Kidney (tissue), 14 donors: ENCODE measurements around the gene PCDHGA1. TPM values are rescaled to one million over a fixed set of nuclear protein-coding genes. Genes with fewer than 3 reads are reported as not detected.
"Not testable (repeated sequence)": the region's sequence is repeated elsewhere in the genome, so short reads cannot be mapped to it uniquely, and the experiment has no call there.

Experiments used
- DNase-seq, 5 donors: peaks; one replicate each; pipeline ENCODE4 v3.0.0-alpha.2; 2013 to 2020
- FAIRE-seq: peaks from 2 replicates; lab custom pipeline; 2012; peaks lifted over from hg19 to GRCh38; lab: Jason Lieb, UNC
- H3K27ac ChIP-seq, 2 donors: one replicate each; pipeline ENCODE4 v1.7.0; 2013; ENCODE audit warnings: low read depth in 2 of 2, low read length in 2 of 2, inconsistent platforms in 1 of 2
- H3K27me3 ChIP-seq: one replicate; pipeline ENCODE4 v1.7.1; 2013; ENCODE audit warnings: low read length, inconsistent platforms; ENCODE audit not compliant: control insufficient read depth, insufficient read depth
- H3K36me3 ChIP-seq, 3 donors: one replicate each; pipeline versions ENCODE4 v1.7.0 to v1.7.1; 2013; ENCODE audit warnings: low read length in 3 of 3, control low read depth in 1 of 3, inconsistent platforms in 1 of 3; ENCODE audit not compliant: insufficient read depth in 3 of 3, control insufficient read depth in 2 of 3
- H3K4me1 ChIP-seq, 3 donors: one replicate each; pipeline versions ENCODE4 v1.7.0 to v1.7.1; 2013; ENCODE audit warnings: low read length in 3 of 3, inconsistent platforms in 1 of 3, low read depth in 1 of 3; ENCODE audit not compliant: control insufficient read depth in 2 of 3, insufficient read depth in 2 of 3
- H3K4me3 ChIP-seq, 3 donors: one replicate each; pipeline versions ENCODE4 v1.7.0 to v1.8.1; 2013; ENCODE audit warnings: low read length in 3 of 3, control low read depth in 1 of 3, inconsistent platforms in 1 of 3
- H3K9ac ChIP-seq, 3 donors: one replicate each; pipeline versions ENCODE4 v1.7.0 to v1.7.1; 2013; ENCODE audit warnings: low read length in 3 of 3, control low read depth in 1 of 3, inconsistent platforms in 1 of 3
- H3K9me3 ChIP-seq, 3 donors: one replicate each; pipeline versions ENCODE4 v1.7.0 to v1.7.1; 2013; ENCODE audit warnings: low read length in 3 of 3, control low read depth in 1 of 3, inconsistent platforms in 1 of 3; ENCODE audit not compliant: control insufficient read depth in 2 of 3, insufficient read depth in 1 of 3
- intact Hi-C: fragments of 100-400 bp; cut with DNase I; formaldehyde crosslinking; loops from one replicate; pipeline ENCODE4 v1.11.1; 2022
- polyA plus RNA-seq: library from polyadenylated mRNA; stranded (reverse); fragments of 350-450 nt; fragmentation: Illumina TruSeq; extraction: RNeasy Lipid Tissue Mini Kit (QIAGEN cat#74804); gene quantifications from one replicate; pipeline ENCODE4 v1.2.3, GENCODE V29; 2014; ENCODE audit warnings: low read depth, low replicate concordance; ENCODE audit not compliant: insufficient read depth
- total RNA-seq: library from RNA; stranded (reverse); fragmentation: NEBNext Ultra II Directional; extraction: Animal tissue kit (Norgen Biotek cat#: 25700); gene quantifications from one replicate; pipeline ENCODE4 v1.2.1, GENCODE V29; 2021
- TF ChIP-seq, protein P1 (sequence below): IDR thresholded peaks from 3 replicates; pipeline ENCODE4 v1.5.1; 2012; ENCODE audit warnings: mild to moderate bottlenecking, moderate library complexity, borderline replicate concordance; ENCODE audit not compliant: insufficient read depth; ENCODE audit errors: extremely low read depth
- donor health status: control.
- donor health status: control.
- donor health status: control.
- donor health status: control.
- donor health status: control.
- donor health status: DM: yes; HTN: yes; CAD: no.
- donor health status: Normal renal cell carcinoma (clear cell type).

Gene PCDHGA1
- total and polyA plus RNA-seq, 2 donors from 2014 or later: 0.19 to 0.69 TPM

DNA sequence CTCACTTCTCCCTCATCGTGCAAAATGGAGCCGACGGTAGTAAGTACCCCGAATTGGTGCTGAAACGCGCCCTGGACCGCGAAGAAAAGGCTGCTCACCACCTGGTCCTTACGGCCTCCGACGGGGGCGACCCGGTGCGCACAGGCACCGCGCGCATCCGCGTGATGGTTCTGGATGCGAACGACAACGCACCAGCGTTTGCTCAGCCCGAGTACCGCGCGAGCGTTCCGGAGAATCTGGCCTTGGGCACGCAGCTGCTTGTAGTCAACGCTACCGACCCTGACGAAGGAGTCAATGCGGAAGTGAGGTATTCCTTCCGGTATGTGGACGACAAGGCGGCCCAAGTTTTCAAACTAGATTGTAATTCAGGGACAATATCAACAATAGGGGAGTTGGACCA is 101.0 kb downstream of the PCDHGA1 start:
- no peaks in the 10 kb centered on the region for H3K36me3 ChIP-seq
- H3K4me3 ChIP-seq: peak overlapping the region in 1 of 3 donors; percentile 39
- no peaks in the 10 kb centered on the region for H3K27me3 ChIP-seq
- H3K9me3 ChIP-seq: peaks cover 5 to 65% (median 25%) of the 10 kb centered on the region in 3 donors
- intact Hi-C loops: no loop called here
- H3K9ac ChIP-seq: no peak overlapping the region
- DNase-seq (no peak), FAIRE-seq (no peak)
- H3K4me1 ChIP-seq: no peaks in the 10 kb centered on the region
- TF ChIP-seq, protein P1, sequence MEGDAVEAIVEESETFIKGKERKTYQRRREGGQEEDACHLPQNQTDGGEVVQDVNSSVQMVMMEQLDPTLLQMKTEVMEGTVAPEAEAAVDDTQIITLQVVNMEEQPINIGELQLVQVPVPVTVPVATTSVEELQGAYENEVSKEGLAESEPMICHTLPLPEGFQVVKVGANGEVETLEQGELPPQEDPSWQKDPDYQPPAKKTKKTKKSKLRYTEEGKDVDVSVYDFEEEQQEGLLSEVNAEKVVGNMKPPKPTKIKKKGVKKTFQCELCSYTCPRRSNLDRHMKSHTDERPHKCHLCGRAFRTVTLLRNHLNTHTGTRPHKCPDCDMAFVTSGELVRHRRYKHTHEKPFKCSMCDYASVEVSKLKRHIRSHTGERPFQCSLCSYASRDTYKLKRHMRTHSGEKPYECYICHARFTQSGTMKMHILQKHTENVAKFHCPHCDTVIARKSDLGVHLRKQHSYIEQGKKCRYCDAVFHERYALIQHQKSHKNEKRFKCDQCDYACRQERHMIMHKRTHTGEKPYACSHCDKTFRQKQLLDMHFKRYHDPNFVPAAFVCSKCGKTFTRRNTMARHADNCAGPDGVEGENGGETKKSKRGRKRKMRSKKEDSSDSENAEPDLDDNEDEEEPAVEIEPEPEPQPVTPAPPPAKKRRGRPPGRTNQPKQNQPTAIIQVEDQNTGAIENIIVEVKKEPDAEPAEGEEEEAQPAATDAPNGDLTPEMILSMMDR: no peak
- no peak overlapping the region for H3K27ac ChIP-seq

DNA sequence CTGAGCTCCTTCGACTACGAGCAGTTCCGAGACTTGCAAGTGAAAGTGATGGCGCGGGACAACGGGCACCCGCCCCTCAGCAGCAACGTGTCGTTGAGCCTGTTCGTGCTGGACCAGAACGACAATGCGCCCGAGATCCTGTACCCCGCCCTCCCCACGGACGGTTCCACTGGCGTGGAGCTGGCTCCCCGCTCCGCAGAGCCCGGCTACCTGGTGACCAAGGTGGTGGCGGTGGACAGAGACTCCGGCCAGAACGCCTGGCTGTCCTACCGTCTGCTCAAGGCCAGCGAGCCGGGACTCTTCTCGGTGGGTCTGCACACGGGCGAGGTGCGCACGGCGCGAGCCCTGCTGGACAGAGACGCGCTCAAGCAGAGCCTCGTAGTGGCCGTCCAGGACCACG is 102.0 kb downstream of the PCDHGA1 start:
- Histone ChIP-seq H3K9me3 (peaks cover 3 to 62% (median 19%) of the 10 kb centered on the region in 3 donors), H3K4me3 (peak overlapping the region in 1 of 3 donors; percentile 39)
- intact Hi-C loops, H3K4me1 ChIP-seq, H3K9ac ChIP-seq, H3K27ac ChIP-seq, FAIRE-seq, H3K36me3 ChIP-seq, DNase-seq, H3K27me3 ChIP-seq: not testable (repeated sequence)

DNA sequence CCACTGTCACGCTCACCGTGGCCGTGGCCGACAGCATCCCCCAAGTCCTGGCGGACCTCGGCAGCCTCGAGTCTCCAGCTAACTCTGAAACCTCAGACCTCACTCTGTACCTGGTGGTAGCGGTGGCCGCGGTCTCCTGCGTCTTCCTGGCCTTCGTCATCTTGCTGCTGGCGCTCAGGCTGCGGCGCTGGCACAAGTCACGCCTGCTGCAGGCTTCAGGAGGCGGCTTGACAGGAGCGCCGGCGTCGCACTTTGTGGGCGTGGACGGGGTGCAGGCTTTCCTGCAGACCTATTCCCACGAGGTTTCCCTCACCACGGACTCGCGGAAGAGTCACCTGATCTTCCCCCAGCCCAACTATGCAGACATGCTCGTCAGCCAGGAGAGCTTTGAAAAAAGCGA is 102.4 kb downstream of the PCDHGA1 start:
- FAIRE-seq, H3K27me3 ChIP-seq, intact Hi-C loops, H3K27ac ChIP-seq, DNase-seq, H3K4me1 ChIP-seq, H3K4me3 ChIP-seq, H3K36me3 ChIP-seq, H3K9ac ChIP-seq: not testable (repeated sequence)
- peaks cover 2 to 57% (median 16%) of the 10 kb centered on the region in 3 donors for H3K9me3 ChIP-seq

DNA sequence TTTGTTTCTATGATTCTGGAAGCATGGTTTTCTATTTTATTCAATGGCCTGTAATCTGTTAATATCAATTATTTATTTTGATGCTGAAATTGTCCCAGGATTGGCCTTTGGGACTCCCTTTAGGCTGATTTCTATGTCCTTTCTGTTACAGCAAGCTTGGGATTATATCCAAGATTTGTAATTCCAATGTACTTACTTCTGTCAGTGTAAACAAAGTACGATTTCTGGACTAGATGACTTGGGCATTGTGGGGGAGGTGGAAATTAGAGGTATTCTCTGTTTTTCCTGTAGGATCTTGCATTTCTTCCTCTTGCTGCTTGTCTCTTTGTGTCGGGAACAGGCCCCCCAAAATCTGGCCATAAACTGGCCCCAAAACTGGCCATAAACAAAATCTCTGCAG is 103.7 kb downstream of the PCDHGA1 start:
- Histone ChIP-seq H3K4me3 (no peak overlapping the region), H3K27ac (no peak overlapping the region), H3K9me3 (peaks cover 2 to 48% (median 16%) of the 10 kb centered on the region in 3 donors), H3K4me1 (no peaks in the 10 kb centered on the region), H3K36me3 (no peaks in the 10 kb centered on the region), H3K9ac (no peak overlapping the region), H3K27me3 (no peaks in the 10 kb centered on the region)
- no peak for FAIRE-seq
- TF ChIP-seq, protein P1: no peak
- intact Hi-C loops: no loop called here
- no peak for DNase-seq
